HEK293T (cell line): ENCODE results near the gene DHRS1.

Experiments used
- BHLHE40 ChIP-seq: fragments of 450-650 bp; IDR thresholded peaks from 2 replicates; pipeline ENCODE4 v1.6.1; 2016; ENCODE audit warnings: mild to moderate bottlenecking, moderate library complexity, borderline replicate concordance
- ELF4 ChIP-seq: fragments of 450-650 bp; IDR thresholded peaks from 2 replicates; pipeline ENCODE4 v1.6.1; 2017; ENCODE audit warnings: antibody characterized with exemption
- FOXK2 ChIP-seq: fragments of 450-650 bp; IDR thresholded peaks from 2 replicates; pipeline ENCODE4 v1.6.1; 2016; ENCODE audit warnings: mild to moderate bottlenecking
- FOXM1 ChIP-seq: fragments of 450-650 bp; IDR thresholded peaks from 2 replicates; pipeline ENCODE4 v1.6.1; 2017; ENCODE audit warnings: mild to moderate bottlenecking, borderline replicate concordance
- HDGF ChIP-seq: fragments of 450-650 bp; IDR thresholded peaks from 2 replicates; pipeline ENCODE4 v1.6.1; 2017; ENCODE audit warnings: antibody characterized with exemption, borderline replicate concordance
- SP1 ChIP-seq: fragments of 450-650 bp; IDR thresholded peaks from 2 replicates; pipeline ENCODE4 v1.6.1; 2017
- SUZ12 ChIP-seq: fragments of 450-650 bp; IDR thresholded peaks from 2 replicates; pipeline ENCODE4 v1.6.1; 2016; ENCODE audit warnings: mild to moderate bottlenecking

DNA sequence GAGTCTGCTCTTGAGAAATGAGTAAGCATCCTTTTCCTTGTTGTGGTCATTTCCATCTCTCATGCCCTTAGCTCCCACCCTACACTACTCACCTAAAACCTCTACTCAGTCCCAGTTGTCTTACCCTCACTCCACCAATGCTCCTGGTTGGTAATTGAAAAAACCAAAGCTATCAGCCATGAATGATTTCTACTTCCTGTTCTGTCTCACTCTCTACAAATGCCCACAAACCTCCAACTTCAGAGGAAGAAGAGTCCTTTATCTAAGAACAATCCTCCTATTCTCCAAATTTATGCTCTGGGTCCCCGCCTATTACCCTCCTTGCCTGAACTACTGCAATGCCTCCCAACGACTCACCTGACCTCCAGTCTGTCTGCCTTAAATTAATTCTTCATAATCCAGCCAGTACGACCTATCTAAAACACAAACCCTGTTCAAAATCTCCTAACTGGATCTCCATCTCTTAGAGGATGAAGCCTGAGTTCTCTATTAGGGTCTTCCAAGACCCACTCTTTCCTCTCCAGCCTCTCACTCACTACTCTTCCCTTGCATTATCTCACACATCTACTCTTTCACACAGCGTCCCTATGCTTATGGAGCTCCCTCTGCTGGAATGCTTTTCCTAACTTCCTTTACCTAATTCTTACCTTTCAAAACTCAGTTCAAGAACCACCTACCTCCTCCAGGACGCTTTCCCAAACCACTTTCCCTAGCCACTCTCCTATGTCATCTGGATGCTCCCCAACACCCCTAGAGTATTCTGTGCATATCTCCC, 2.2 kb downstream of the DHRS1 start:
- TF ChIP-seq BHLHE40 = no peak
- no peak for TF ChIP-seq SP1
- TF ChIP-seq ELF4 = 0 out of 2 replicates have a peak, but pooled peaks have one; percentile 16
- TF ChIP-seq FOXK2 = no peak
- no peak for TF ChIP-seq SUZ12
- no peak for TF ChIP-seq HDGF
- no peak for TF ChIP-seq FOXM1
